Middle frontal gyrus (tissue), 1 donor: ENCODE data around the gene TLR4.

Experiments
- DNase-seq: peaks from one replicate; pipeline ENCODE4 v3.0.0-alpha.2; 2015; ENCODE audit warnings: low spot score; ENCODE audit errors: extremely low spot score

Gene TLR4

DNA sequence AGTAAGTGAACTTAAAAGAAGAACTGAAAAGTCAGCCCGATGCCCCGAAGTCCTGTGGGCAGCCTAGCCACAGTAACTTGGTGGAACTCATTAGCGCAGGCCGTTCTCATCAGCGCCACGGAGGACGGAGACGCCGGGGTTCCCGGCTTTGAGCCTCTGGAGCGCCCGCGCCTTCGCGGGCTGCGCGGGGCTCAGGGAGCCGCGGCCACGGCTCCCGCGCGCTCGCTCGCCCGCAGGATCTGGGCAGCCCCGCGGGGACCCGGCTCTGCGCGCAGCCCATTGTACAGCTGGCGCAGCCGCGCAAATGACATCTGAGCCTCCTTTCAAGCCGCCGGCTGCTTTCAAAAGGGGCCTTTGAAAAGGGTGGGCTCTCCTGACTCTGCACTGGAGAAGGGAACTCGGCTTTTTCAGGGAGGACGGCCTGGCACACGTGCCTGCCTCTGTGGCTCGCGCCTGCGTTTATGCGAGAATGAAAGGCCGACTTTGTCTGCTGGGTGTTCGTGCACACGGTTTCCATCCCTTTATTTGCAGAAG is 40.7 kb downstream of the TLR4 start:
- peak; percentile 32 for DNase-seq

DNA sequence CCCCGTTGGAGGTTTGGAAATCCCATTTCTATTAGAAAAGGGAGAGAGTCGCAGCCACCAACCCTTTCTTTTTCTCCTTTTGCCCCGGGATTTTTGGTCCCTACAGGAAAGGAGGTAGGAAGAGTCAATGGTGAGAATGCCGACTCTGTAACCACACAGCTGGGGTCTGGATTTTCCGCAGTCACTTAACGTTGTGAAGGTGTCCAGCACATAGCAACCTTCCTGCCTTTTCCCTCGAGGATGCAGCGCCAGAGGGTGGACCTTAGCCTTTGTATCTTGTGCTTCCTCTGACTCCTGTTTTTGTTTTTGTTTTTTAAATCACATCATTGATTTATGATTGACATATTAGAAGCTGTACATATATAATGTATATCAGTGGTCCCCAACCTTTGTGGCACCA is 41.4 kb downstream of the TLR4 start:
- DNase-seq, result no peak

DNA sequence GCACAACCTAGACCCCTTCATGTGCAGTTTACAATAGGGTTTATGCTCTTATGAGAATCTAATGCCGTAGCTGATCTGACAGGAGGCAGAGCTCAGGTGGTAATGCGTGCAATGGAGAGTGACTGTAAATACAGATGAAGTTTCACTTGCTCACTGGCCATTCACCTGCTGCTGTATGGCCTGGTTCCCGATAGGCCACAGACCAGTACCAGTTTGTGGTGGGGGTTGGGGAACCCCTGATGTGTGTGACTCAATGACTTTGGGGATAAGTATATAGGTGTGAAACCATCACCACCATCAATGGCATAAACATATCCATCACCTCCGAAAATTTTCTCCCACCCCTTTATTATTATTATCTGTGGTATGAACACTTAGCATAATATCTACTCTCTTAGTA is 42.1 kb downstream of the TLR4 start:
- no peak for DNase-seq

DNA sequence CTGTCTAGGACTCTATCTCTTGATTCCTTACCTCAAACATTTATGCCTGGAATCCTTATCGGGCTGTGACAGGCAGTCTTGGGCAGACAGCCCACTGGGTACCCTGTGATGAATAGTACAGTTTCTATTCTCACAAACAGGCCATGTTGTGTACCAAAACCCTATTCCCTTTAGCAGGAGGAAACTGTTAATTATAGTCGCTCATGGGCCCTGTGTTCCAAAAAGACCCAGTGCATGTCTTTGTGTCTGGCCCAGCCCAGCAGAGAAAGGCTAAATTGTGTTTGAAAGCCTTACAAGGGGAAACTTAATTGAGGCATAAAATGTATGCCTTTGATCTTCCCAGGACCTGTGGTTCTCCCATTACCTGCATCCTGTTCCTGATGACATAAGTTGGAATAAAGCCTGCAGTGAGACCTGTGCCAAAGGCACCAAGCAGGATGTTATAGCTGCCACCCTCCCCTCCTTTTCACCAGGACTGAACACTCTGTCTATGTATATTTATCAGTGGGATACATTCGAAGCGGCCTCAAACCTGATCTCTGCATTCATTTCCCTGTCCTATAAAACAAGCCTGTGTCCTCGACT is 43.3 kb downstream of the TLR4 start:
- DNase-seq, result no peak

DNA sequence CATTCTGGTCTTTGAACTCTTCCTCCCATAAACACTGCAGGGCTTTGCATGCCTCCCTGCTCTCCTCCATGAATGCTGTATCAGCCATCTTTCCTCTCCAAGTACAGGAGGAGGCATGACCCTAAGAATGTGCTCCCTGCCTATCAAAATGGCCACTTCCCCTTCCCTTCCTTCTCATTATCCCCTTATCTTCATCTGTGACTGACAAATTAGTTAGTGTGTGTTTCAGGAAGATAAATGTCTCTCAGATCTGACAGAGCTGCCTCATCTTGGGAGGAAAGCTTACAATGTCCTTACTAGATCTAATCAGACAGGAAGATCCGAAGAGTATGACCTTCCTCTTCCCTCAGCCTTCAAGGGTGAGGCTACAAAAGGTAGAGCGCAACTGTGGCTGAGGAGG is 46.2 kb downstream of the TLR4 start:
- DNase-seq, result no peak

DNA sequence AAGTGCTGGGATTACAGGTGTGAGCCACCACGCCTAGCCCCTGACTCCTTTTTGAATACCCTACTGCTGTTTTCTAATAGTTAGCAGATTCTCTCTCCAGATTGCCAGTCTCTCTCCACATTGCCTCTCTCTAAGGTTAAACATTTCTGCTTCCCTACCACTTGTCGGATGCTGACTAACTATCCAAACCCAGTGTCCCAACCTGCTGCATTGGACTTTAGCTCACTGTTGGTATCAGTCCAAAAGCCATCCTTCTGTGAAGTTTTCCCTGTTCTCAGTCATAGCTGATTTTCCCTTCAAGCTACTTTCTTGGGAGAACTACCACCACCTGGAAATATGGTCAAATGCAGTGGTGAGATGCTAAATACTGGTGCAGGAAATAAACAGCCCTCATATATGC is 48.7 kb downstream of the TLR4 start:
- no peak for DNase-seq

DNA sequence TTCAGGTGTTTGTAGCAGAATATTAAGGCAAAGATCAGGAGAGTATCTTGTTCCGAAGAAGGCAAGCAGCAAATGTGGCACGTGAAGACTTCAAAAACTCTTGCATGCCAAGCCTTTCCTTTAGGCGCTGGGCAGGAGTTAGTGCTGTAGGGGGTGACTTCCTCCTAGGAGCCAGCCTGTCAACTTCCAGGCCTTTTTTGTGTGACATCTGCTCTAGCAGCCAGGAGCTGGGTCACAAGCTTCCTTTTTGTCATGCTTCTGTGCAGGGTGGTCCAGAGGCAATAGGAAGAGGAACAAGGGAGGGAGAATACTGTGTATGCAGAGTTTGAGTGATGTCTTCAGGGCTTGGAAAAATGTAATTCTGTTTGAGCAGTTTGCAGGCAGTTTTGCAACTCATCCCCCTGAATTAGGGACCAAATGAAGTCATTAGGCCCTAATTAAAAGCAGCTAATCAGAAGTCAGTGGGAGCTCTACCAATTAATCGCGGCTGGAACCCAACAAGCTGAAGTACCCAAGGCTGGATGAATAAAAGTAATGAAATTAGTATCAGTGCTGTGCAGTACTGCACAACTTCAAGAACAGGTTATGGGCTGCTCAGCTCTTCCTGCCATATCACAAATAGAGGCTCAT is 53.5 kb downstream of the TLR4 start:
- DNase-seq, result no peak

DNA sequence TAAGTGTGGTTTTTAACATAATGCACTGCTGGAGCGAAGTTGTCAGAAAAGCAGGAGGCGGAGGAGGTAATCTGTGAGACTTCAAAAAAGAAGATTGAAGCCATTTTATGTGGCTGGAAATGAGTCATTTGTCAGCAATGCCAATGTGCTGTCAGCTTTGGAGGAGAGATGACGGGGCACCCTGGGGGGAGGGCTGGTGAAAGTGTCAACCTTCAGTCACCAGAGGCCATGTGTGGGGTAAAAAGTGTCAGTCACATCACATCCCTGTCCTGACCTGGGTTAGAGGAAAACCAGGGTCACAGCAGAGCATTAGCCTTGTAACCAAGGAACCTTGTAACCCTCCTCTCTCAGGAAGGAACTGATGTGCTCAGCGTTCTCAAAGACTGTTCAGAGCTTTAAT is 59.1 kb downstream of the TLR4 start:
- DNase-seq, result no peak

DNA sequence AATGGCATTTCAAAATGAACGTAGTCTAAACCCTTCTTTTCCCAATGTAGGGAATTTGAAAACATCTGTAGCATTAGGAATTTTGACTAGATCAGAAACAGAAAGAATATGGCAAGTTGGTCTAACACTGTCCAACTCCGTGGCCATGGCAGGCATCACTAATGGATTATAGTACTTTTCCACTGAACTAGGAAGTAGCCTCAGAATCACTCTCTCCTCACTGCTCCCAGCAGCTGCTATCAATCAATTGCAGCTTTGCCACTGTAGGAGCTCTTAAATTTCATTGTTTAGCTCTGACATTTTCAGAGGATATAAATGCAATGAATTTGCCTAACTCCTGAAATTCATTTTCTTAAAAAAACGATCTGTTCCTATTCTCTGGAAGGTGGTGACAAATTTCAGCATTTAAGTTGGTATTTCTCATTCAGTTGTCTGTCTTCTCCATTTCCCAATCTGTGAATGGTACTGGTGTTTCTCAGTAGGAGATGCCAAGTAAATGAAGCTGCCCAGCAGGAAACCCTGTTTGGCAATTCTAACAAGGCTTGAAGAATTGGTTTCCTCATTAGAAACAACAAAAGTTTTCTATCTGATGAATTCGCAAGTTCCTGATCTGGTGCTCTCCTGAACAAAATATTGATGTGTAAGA is 64.7 kb downstream of the TLR4 start:
- DNase-seq, result no peak

DNA sequence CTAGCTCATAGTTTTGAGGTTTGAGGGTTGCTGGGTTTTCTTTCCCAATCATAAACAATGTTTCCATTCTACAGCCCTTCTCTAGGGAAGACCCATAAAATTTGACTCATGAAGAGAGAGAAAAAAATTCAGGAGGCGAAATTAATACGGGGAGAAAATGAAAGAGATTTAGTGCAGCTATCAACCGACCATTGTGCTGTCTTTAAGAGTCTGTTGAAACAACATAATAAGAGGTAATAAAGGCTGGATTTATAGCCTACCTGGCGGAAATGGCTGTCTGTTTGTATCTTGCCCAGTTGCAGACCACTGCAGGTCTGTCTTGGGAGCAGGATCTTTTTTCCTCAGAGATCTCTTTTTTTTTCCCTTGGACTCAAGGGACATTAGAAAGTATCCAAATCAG is 66.9 kb downstream of the TLR4 start:
- no peak for DNase-seq

DNA sequence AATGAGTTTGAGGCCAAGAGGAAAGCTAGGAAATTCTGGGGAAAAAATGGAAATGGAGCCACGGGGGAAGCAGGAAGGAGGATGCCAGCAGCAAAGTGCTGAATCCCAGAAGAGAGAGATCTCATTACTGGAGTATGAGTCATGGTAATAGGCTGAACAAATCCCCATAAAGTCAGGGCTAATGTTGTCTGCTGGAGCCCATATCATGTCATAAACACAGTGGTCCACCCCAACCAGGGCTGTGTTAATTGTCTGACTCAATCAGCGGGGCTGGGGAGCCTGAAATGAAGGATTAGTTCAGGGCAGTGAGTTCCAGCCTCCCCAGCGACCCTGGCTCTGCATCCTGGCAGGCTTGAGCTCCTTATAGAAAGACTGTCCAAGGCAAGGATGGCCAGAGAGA is 68.8 kb downstream of the TLR4 start:
- no peak for DNase-seq
